ENCODE results near the gene CTSS.
"Not testable (repeated sequence)": the region's sequence is repeated elsewhere in the genome, so short reads cannot be mapped to it uniquely, and the experiment has no call there.

Gene CTSS

GRCh38 chr1:150807249-150808023 lies 41.9 kb upstream of the CTSS start:
- DNase-seq (ENCODE audit: low read depth) = no peak
- no peak overlapping the region for H3K4me3 ChIP-seq (ENCODE audit: low read length)
- no peak for TF ChIP-seq CTCF (conservative IDR thresholded peaks at IDR 0.05; ENCODE audit: low read depth, low read length)

- no peak for DNase-seq (ENCODE audit: low read depth)
- TF ChIP-seq CTCF (conservative IDR thresholded peaks at IDR 0.05; ENCODE audit: low read depth, low read length) = no peak
- no peak overlapping the region for H3K4me3 ChIP-seq (ENCODE audit: low read length)
Observed at GRCh38 chr1:150805899-150806298, 40.3 kb upstream of the CTSS start.

GRCh38 chr1:150804671-150805070 lies 39.1 kb upstream of the CTSS start:
- H3K4me3 ChIP-seq (ENCODE audit: low read length) = no peak overlapping the region
- DNase-seq (ENCODE audit: low read depth) = no peak
- TF ChIP-seq CTCF (conservative IDR thresholded peaks at IDR 0.05; ENCODE audit: low read depth, low read length) = no peak

GRCh38 chr1:150799089-150799488 lies 33.5 kb upstream of the CTSS start:
- no peak for TF ChIP-seq CTCF (conservative IDR thresholded peaks at IDR 0.05; ENCODE audit: low read depth, low read length)
- no peak for DNase-seq (ENCODE audit: low read depth)
- H3K4me3 ChIP-seq (ENCODE audit: low read length) = no peak overlapping the region

GRCh38 chr1:150798525-150798924 lies 32.9 kb upstream of the CTSS start:
- H3K4me3 ChIP-seq (ENCODE audit: low read length) = no peak overlapping the region
- TF ChIP-seq CTCF (conservative IDR thresholded peaks at IDR 0.05; ENCODE audit: low read depth, low read length) = no peak
- DNase-seq (ENCODE audit: low read depth) = no peak

- no peak for DNase-seq (ENCODE audit: low read depth)
- no peak for TF ChIP-seq CTCF (conservative IDR thresholded peaks at IDR 0.05; ENCODE audit: low read depth, low read length)
- H3K4me3 ChIP-seq (ENCODE audit: low read length) = no peak overlapping the region
Observed at GRCh38 chr1:150796374-150796773, 30.8 kb upstream of the CTSS start.

- not testable (repeated sequence) for DNase-seq (ENCODE audit: low read depth)
Observed at GRCh38 chr1:150793778-150794177, 28.2 kb upstream of the CTSS start.

More at GRCh38 chr1:150793778-150794177, 28.2 kb upstream of the CTSS start:
- not testable (repeated sequence) for H3K4me3 ChIP-seq (ENCODE audit: low read length)
